Caco-2 (cell line): Measurements from ENCODE around the gene SHB. TPM values are rescaled to one million over a fixed set of nuclear protein-coding genes. Genes with fewer than 3 reads are reported as not detected.

Experiments
- BruUV-seq: library from RNA; stranded (reverse); fragments of 400-500 nt; replicated peaks from 2 replicates; lab custom pipeline; 2021; lab: Mats Ljungman, UMichigan
- CTCF ChIA-PET: fragments of 300-600 bp; sonication (Branson Sonifier 250); formaldehyde crosslinking; loops from one replicate; lab custom pipeline; 2022; ENCODE audit warnings: antibody characterized with exemption; lab: Charles Lee
- POLR2A ChIA-PET: fragments of 300-600 bp; sonication (Branson Sonifier 250); formaldehyde crosslinking; loops from one replicate; lab custom pipeline; 2022; ENCODE audit warnings: antibody characterized with exemption; lab: Charles Lee
- DNase-seq, 2 experiments: peaks; one replicate each; pipeline versions ENCODE4 v3.0.0 to v3.0.0-alpha.2; 2020 to 2022
- H3K27me3 ChIP-seq: replicated peaks from 2 replicates; pipeline ENCODE4 v1.6.0; 2011; ENCODE audit warnings: low read length; ENCODE audit not compliant: control insufficient read depth, insufficient read depth
- H3K36me3 ChIP-seq: 2 replicates; pipeline ENCODE4 v1.5.1; 2011; ENCODE audit warnings: low read length; ENCODE audit not compliant: control insufficient read depth, insufficient read depth
- H3K4me1 ChIP-seq: fragments of 250-450 bp; sonication (Bioruptor Pico); 2 replicates; pipeline ENCODE4 v1.5.1; 2020; ENCODE audit warnings: mild to moderate bottlenecking
- H3K4me3 ChIP-seq: 2 replicates; pipeline ENCODE4 v1.5.1; 2011; ENCODE audit warnings: low read depth, mild to moderate bottlenecking, control low read depth, low read length
- H3K9me3 ChIP-seq: fragments of 250-450 bp; sonication (Bioruptor Pico); 2 replicates; pipeline ENCODE4 v1.5.1; 2020; ENCODE audit warnings: mild to moderate bottlenecking, moderate library complexity
- H3K27ac Mint-ChIP-seq: one replicate; pipeline ENCODE4 v1.8.0; 2022; ENCODE audit warnings: mixed read lengths; ENCODE audit not compliant: unreplicated experiment
- H3K27me3 Mint-ChIP-seq: one replicate; pipeline ENCODE4 v1.8.0; 2022; ENCODE audit warnings: mixed read lengths; ENCODE audit not compliant: insufficient read depth, unreplicated experiment
- H3K36me3 Mint-ChIP-seq: one replicate; pipeline ENCODE4 v1.8.0; 2022; ENCODE audit warnings: mild to moderate bottlenecking, mixed read lengths; ENCODE audit not compliant: insufficient read depth, unreplicated experiment
- H3K4me1 Mint-ChIP-seq: one replicate; pipeline ENCODE4 v1.8.0; 2022; ENCODE audit warnings: low read depth, mixed read lengths; ENCODE audit not compliant: unreplicated experiment
- H3K4me3 Mint-ChIP-seq: one replicate; pipeline ENCODE4 v1.8.0; 2022; ENCODE audit warnings: mild to moderate bottlenecking, moderate library complexity, mixed read lengths; ENCODE audit not compliant: unreplicated experiment
- H3K9me3 Mint-ChIP-seq: one replicate; pipeline ENCODE4 v1.8.0; 2022; ENCODE audit warnings: mixed read lengths; ENCODE audit not compliant: unreplicated experiment
- CTCF ChIP-seq, 2 experiments: fragments of 200-600 bp in 1 of 2; IDR thresholded peaks; 1 replicate in 1 of 2; 2 replicates in 1 of 2; pipeline versions ENCODE4 v1.5.1 to v1.8.0; 2011 to 2022; ENCODE audit warnings: antibody characterized with exemption in 1 of 2, control low read depth in 1 of 2, inconsistent platforms in 1 of 2, low read depth in 1 of 2, low read length in 1 of 2, mild to moderate bottlenecking in 1 of 2, moderate library complexity in 1 of 2; ENCODE audit not compliant: insufficient read depth in 1 of 2, severe bottlenecking in 1 of 2, unreplicated experiment in 1 of 2
- intact Hi-C: fragments of 100-400 bp; cut with micrococcal nuclease; formaldehyde crosslinking; loops from one replicate; pipeline ENCODE4 v1.10.0; 2022; ENCODE audit not compliant: unreplicated experiment
- total RNA-seq: library from RNA; stranded (reverse); gene quantifications from 2 replicates; pipeline ENCODE4 v1.2.3, GENCODE V29; 2022

SHB gene
- total RNA-seq, 1 experiment from 2014 or later = 18.3 TPM

GRCh38 chr9:38081356-38082108 is 12.5 kb upstream of the SHB start:
- no peak for TF ChIP-seq CTCF (IDR thresholded peaks at IDR 0.05; ENCODE audit: insufficient read depth in 1 of 2, low read depth in 1 of 2, low read length in 1 of 2, severe bottlenecking in 1 of 2, unreplicated experiment in 1 of 2)
- ChIA-PET POLR2A (no interaction called here), CTCF (no interaction called here)
- Mint-ChIP-seq H3K27me3 (no peaks in the 10 kb centered on the region), H3K4me3 (no peak overlapping the region), H3K9me3 (no peaks in the 10 kb centered on the region), H3K36me3 (no peaks in the 10 kb centered on the region), H3K27ac (no peak overlapping the region), H3K4me1 (no peaks in the 10 kb centered on the region)
- no peaks in the 10 kb centered on the region for H3K27me3 ChIP-seq
- BruUV-seq = no TSS peak
- no peaks in the 10 kb centered on the region for H3K4me1 ChIP-seq
- H3K4me3 ChIP-seq = no peak overlapping the region
- no peak for DNase-seq
- no peaks in the 10 kb centered on the region for H3K36me3 ChIP-seq
- H3K9me3 ChIP-seq = no peaks in the 10 kb centered on the region
- intact Hi-C loops = no loop called here

- Mint-ChIP-seq H3K27me3 (no peaks in the 10 kb centered on the region), H3K9me3 (no peaks in the 10 kb centered on the region), H3K36me3 (no peaks in the 10 kb centered on the region), H3K4me1 (no peaks in the 10 kb centered on the region), H3K4me3 (no peak overlapping the region), H3K27ac (no peak overlapping the region)
- H3K4me3 ChIP-seq = no peak overlapping the region
- no TSS peak for BruUV-seq
- no peaks in the 10 kb centered on the region for H3K4me1 ChIP-seq
- ChIA-PET POLR2A (no interaction called here), CTCF (no interaction called here)
- no peaks in the 10 kb centered on the region for H3K36me3 ChIP-seq
- H3K9me3 ChIP-seq = no peaks in the 10 kb centered on the region
- TF ChIP-seq CTCF (IDR thresholded peaks at IDR 0.05; ENCODE audit: insufficient read depth in 1 of 2, low read depth in 1 of 2, low read length in 1 of 2, severe bottlenecking in 1 of 2, unreplicated experiment in 1 of 2) = no peak
- H3K27me3 ChIP-seq = no peaks in the 10 kb centered on the region
- intact Hi-C loops = no loop called here
- no peak for DNase-seq
These were observed 10.5 kb upstream of the SHB start for GRCh38 chr9:38079461-38080031.

GRCh38 chr9:38075272-38075671 is 6.2 kb upstream of the SHB start:
- no peaks in the 10 kb centered on the region for H3K9me3 ChIP-seq
- ChIA-PET CTCF (no interaction called here), POLR2A (no interaction called here)
- H3K4me1 ChIP-seq = peaks cover 2% of the 10 kb centered on the region; the same call in 1 of the 2 replicates
- Mint-ChIP-seq H3K4me1 (no peaks in the 10 kb centered on the region), H3K27ac (no peak overlapping the region), H3K4me3 (no peak overlapping the region), H3K9me3 (no peaks in the 10 kb centered on the region), H3K27me3 (no peaks in the 10 kb centered on the region), H3K36me3 (no peaks in the 10 kb centered on the region)
- H3K4me3 ChIP-seq = no peak overlapping the region
- no peaks in the 10 kb centered on the region for H3K36me3 ChIP-seq
- intact Hi-C loops = no loop called here
- DNase-seq = no peak
- TF ChIP-seq CTCF (IDR thresholded peaks at IDR 0.05; ENCODE audit: insufficient read depth in 1 of 2, low read depth in 1 of 2, low read length in 1 of 2, severe bottlenecking in 1 of 2, unreplicated experiment in 1 of 2) = no peak
- H3K27me3 ChIP-seq = no peaks in the 10 kb centered on the region
- BruUV-seq = no TSS peak
